ENCODE measurements around the gene ZSCAN5A. TPM values are rescaled to one million over a fixed set of nuclear protein-coding genes. Genes with fewer than 3 reads are reported as not detected.
A peak's percentile ranks its signal among the peaks of the same experiment; 100 is the strongest.

The ZSCAN5A gene
- total and polyA plus RNA-seq, 2 of the 13 experiments (the other 11 are each of a cell fraction or from before 2014, with no cell fraction given), result 9.5 to 17.8 TPM

GRCh38 chr19:56314381-56315076 is at the start of gene ZSCAN5A (continued):
- no peak for TF ChIP-seq TCF7 (IDR thresholded peaks at IDR 0.05; ENCODE audit: low read depth)
- TF ChIP-seq EHMT2 (IDR thresholded peaks at IDR 0.05; ENCODE audit: borderline replicate concordance, low read depth, low read length), result no peak; the same call in 1 of the 2 replicates
- TF ChIP-seq ZNF776 (CRISPR knock-in tag; IDR thresholded peaks at IDR 0.05), result no peak
- no peak for TF ChIP-seq TBX2 (CRISPR knock-in tag; IDR thresholded peaks at IDR 0.05; ENCODE audit: borderline replicate concordance)
- TF ChIP-seq ZBTB8A (CRISPR knock-in tag; IDR thresholded peaks at IDR 0.05; ENCODE audit: borderline replicate concordance, low read depth), result no peak
- no peak for TF ChIP-seq SIX1 (CRISPR knock-in tag; IDR thresholded peaks at IDR 0.05; ENCODE audit: borderline replicate concordance)
- TF ChIP-seq KDM1A (CRISPR knock-in tag; IDR thresholded peaks at IDR 0.05), result no peak
- peak; percentile 80; the same call in 1 of the 2 replicates for TF ChIP-seq SIN3A (IDR thresholded peaks at IDR 0.05; ENCODE audit: borderline replicate concordance, low read depth, low read length)
- no peak for TF ChIP-seq ATF5 (CRISPR knock-in tag; IDR thresholded peaks at IDR 0.05; ENCODE audit: low read depth)
- no peak for TF ChIP-seq PCBP2 (optimal IDR thresholded peaks at IDR 0.05; ENCODE audit: low read depth, low read length, poor library complexity, severe bottlenecking)
- TF ChIP-seq ZMAT5 (CRISPR knock-in tag; IDR thresholded peaks at IDR 0.05; ENCODE audit: borderline replicate concordance, low read depth), result no peak
- TF ChIP-seq, protein P1, sequence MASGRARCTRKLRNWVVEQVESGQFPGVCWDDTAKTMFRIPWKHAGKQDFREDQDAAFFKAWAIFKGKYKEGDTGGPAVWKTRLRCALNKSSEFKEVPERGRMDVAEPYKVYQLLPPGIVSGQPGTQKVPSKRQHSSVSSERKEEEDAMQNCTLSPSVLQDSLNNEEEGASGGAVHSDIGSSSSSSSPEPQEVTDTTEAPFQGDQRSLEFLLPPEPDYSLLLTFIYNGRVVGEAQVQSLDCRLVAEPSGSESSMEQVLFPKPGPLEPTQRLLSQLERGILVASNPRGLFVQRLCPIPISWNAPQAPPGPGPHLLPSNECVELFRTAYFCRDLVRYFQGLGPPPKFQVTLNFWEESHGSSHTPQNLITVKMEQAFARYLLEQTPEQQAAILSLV (CRISPR knock-in tag; IDR thresholded peaks at IDR 0.05; ENCODE audit: borderline replicate concordance), result peak; percentile 54; the same call in 1 of the 2 replicates
- TF ChIP-seq, protein P2, sequence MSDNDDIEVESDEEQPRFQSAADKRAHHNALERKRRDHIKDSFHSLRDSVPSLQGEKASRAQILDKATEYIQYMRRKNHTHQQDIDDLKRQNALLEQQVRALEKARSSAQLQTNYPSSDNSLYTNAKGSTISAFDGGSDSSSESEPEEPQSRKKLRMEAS (IDR thresholded peaks at IDR 0.05), result 0 out of 2 replicates have a peak, but pooled peaks have one; percentile 31
- TF ChIP-seq GMEB2 (CRISPR knock-in tag; IDR thresholded peaks at IDR 0.05; ENCODE audit: low read depth), result peak; percentile 16; the same call in 1 of the 2 replicates
- TF ChIP-seq SMARCE1 (IDR thresholded peaks at IDR 0.05; ENCODE audit: borderline replicate concordance), result no peak
- TF ChIP-seq, protein P3, sequence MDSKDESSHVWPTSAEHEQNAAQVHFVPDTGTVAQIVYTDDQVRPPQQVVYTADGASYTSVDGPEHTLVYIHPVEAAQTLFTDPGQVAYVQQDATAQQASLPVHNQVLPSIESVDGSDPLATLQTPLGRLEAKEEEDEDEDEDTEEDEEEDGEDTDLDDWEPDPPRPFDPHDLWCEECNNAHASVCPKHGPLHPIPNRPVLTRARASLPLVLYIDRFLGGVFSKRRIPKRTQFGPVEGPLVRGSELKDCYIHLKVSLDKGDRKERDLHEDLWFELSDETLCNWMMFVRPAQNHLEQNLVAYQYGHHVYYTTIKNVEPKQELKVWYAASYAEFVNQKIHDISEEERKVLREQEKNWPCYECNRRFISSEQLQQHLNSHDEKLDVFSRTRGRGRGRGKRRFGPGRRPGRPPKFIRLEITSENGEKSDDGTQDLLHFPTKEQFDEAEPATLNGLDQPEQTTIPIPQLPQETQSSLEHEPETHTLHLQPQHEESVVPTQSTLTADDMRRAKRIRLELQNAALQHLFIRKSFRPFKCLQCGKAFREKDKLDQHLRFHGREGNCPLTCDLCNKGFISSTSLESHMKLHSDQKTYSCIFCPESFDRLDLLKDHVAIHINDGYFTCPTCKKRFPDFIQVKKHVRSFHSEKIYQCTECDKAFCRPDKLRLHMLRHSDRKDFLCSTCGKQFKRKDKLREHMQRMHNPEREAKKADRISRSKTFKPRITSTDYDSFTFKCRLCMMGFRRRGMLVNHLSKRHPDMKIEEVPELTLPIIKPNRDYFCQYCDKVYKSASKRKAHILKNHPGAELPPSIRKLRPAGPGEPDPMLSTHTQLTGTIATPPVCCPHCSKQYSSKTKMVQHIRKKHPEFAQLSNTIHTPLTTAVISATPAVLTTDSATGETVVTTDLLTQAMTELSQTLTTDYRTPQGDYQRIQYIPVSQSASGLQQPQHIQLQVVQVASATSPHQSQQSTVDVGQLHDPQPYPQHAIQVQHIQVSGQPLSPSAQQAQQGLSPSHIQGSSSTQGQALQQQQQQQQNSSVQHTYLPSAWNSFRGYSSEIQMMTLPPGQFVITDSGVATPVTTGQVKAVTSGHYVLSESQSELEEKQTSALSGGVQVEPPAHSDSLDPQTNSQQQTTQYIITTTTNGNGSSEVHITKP (CRISPR knock-in tag; IDR thresholded peaks at IDR 0.05; ENCODE audit: low read depth), result 0 out of 2 replicates have a peak, but pooled peaks have one; percentile 8

All from HepG2 (cell line).